Right hindlimb (tissue), 1 donor: ENCODE data around the gene PIP4K2A.
"Not testable (repeated sequence)": the region's sequence is repeated elsewhere in the genome, so short reads cannot be mapped to it uniquely, and the experiment has no call there.

Experiments
- DNase-seq: peaks from one replicate; pipeline ENCODE4 v3.0.0-alpha.2; 2018

PIP4K2A gene

GRCh38 chr10:22544325-22545068, 169.9 kb downstream of the PIP4K2A start:
- no peak for DNase-seq

- no peak for DNase-seq
These were observed 171.6 kb downstream of the PIP4K2A start for GRCh38 chr10:22542773-22543172.

DNA sequence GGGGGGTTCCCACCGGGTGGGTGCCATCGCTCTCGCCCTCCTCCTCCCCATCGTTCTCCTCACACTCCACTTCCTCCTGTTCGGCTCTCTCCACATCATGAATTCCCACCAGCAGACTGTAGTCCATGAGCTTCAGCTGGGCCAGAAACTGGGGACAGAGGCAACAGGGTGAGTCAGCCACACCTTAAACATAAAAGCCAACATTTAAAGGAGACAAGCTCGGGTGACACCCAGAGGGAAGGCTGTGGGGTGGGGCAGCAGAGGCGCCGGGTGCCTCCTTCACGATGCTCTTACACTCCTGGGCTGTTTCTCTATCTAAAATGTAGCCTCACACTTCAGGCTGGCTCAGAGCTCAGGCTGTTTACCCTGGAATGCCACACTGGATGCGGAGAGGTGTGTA, 172.5 kb downstream of the PIP4K2A start:
- no peak for DNase-seq

GRCh38 chr10:22539579-22540298, 174.6 kb downstream of the PIP4K2A start:
- no peak for DNase-seq

- DNase-seq, result no peak
These were observed 176.6 kb downstream of the PIP4K2A start for GRCh38 chr10:22537810-22538209.

DNA sequence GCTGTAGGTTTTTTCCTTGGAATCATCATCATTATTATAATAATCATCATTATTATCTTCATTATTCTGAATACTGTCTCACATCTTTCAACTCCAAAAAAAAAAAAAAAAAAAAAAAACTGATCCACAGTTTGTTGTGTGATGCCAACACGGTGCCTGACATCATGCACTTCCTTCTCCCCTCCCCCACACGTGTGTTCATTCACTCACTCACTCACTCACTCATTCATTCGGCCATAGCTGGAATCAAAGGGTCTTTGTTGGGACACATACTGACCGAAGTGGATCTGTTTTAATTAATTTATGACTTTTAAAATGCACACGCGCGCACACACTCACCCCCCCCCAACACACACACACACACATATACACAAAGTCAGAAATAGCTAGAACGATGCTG, 177.8 kb downstream of the PIP4K2A start:
- no peak for DNase-seq

- no peak for DNase-seq
These were observed 179.4 kb downstream of the PIP4K2A start for GRCh38 chr10:22534849-22535604.

- no peak for DNase-seq
These were observed 182.9 kb downstream of the PIP4K2A start for GRCh38 chr10:22531441-22531840.

DNA sequence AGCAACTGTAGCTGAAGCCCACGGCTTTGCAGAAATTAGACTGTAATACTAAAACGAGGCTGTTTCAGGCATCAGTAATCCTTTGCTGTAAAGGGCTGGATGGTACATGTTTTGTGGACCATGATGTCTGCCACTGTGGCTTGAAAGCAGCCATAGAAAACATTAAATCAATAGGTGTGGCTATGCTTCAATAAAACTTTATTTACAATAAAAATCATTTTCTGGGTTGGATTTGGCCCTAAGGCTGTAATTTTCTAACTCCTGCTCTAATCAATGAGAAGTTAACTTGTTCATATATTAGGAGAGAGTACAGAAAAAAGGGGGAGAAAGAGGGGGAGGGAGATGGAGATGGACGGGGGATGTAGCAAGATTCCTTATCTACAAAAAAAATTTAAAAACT, 183.4 kb downstream of the PIP4K2A start:
- DNase-seq, result no peak

- no peak for DNase-seq
These were observed 186.9 kb downstream of the PIP4K2A start for GRCh38 chr10:22527520-22527919.

GRCh38 chr10:22524333-22524732, 190.0 kb downstream of the PIP4K2A start:
- DNase-seq, result not testable (repeated sequence)

- not testable (repeated sequence) for DNase-seq
These were observed 193.7 kb downstream of the PIP4K2A start for GRCh38 chr10:22520645-22521044.

DNA sequence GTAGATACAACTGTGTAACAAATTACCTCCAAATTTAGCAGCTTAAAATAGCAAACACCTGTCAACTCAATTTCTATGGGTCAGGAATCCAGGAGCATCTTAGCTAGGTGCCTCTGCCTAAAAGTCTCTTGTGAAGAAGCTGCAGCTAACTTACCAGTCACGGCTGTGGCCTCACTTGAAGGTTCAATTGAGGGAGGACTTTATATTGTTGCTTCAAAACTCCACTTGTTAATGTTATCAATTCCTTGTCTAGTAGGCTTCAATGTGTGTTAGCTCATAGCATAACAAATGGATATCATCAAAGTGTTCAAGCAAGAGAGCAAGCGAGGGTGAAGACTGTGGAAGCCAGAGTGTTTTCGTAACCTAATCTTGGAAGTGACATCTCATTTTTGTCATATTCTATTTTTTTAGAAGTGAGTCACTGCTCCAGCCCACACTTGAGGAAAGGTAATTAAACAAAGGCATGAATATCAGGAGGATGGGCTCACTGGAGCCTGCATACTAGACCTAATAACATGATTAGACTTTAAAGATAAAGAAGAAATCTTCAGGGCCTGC, 196.1 kb downstream of the PIP4K2A start:
- DNase-seq, result no peak

DNA sequence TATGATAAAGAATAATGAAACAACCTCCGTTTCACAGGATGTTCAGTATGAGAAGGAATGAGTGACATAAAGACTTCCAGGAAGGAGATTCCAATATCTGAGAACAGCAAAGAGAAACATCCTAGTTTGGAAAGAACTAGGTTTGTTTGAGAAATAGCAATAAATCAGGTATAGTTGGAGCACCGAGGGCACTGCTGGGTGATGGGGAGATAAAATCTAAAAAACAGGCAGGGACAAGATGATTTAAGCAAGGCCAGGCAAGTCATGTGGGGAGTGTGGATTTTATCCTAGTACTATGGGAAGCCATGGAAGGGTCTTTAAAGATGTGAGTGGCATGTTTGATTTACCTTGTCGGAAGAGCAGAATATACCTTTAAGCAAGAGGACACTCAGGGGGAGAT, 199.4 kb downstream of the PIP4K2A start:
- DNase-seq, result no peak

GRCh38 chr10:22514414-22514758, 200.0 kb downstream of the PIP4K2A start:
- not testable (repeated sequence) for DNase-seq

- not testable (repeated sequence) for DNase-seq
These were observed 200.6 kb downstream of the PIP4K2A start for GRCh38 chr10:22513483-22514413.

GRCh38 chr10:22512015-22512414, 202.4 kb downstream of the PIP4K2A start:
- not testable (repeated sequence) for DNase-seq

DNA sequence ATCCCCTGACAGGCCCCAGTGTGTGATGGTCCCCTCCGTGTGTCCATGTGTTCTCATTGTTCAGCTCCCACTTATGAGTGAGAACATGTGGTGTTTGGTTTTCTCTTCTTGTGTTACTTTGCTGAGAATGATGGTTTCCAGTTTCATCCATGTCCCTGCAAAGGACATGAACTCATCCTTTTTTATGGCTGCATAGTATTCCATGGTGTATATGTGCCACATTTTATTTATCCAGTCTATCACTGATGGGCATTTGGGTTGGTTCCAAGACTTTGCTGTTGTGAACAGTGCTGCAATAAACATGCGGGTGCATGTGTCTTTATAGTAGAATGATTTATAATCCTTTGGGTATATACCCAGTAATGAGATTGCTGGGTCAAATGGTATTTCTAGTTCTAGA, 206.2 kb downstream of the PIP4K2A start:
- DNase-seq, result not testable (repeated sequence)

DNA sequence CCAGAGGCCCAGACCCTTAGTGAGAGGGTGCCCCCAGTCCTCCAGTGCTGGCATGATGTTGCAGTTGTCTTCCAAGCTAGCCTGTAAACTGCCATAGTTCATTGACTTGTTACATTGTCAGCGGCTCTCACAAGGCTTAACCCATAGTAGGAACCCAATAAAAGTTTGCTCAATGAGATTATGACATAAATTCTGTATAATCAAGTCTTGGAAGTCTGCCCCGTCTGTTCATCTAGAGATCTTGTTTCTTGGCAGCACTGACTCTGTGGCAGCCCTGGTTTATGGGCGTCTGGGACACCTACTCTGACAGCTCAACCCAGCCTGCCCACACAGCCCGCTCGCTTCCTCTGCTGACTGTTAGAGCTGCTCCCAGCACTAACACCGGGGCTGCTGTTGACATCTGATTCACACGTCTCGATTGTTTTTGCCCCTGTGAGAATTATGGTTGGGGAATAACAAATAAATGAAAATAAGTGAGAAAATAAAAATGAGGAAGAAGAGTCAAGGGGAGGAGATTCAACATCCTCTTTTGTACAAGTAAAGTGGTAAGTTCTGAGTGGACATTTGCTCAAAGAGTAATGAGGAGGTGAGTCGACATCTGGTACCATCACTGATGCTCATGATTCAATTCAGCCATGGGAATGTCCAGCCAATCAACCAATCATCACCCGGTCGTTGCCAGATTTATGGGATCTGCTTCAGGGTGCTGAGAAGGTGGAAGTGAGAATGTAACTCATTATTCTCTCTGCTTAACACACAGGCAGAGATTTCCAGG, 208.3 kb downstream of the PIP4K2A start:
- no peak for DNase-seq

DNA sequence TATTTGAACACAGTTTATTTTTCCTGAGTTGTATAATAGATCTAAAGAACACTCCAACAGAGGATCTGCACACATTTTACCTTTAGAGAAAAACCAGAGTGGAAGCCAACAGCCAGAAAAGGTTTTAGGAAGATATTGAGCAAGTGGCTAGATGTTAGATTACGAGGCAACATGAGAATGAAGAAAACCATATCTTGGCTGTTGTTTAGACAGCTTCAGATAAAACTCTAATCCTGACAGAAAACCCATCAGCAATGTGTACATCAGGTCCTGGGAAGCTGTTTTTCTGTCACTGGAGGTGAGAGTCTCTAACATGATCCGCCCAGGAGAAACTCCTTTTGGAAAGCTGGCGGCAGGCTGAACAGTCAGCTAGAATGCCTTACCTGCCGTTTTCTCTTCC, 209.6 kb downstream of the PIP4K2A start:
- no peak for DNase-seq

DNA sequence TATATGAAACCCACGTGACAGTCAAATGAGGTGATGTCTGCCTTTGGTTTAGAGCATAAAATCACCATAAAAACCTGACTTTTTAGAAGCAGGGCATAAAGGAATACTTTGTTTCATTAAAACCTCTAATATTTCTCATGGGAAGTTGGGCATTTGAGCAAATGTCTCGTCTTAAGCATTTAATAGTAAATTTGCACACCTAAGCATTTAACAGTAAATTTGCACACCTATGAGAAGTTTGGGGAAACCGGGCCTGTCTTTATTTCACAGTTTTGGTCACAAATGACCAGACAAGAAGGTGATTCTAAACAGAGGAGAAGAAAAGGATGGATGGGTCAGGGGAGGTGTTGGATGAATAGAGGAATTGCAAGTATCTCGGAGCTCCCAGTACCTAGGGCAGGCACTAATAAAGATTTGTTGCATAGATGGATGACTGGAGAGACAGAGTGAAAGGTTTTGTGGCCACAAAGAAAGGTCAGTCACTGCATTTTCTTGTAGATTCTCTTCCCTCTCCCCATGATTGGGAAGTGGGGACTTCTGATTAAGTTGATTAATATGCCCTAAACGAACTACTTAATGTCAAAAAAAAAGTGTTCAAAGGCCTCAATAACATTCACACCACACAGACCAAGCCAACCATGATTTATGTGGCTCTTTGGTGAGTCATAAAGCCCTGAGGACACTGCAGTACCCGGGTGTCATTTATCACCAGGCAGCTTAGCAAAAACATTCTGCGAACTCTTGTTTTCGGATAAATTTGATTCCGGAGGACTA, 210.9 kb downstream of the PIP4K2A start:
- no peak for DNase-seq
